Sciatic nerve (tissue), 2 donors: ENCODE results near the gene TMEM200B. TPM values are rescaled to one million over a fixed set of nuclear protein-coding genes. Genes with fewer than 3 reads are reported as not detected.
A peak's percentile ranks its signal among the peaks of the same experiment; 100 is the strongest.
"Not testable (repeated sequence)": the region's sequence is repeated elsewhere in the genome, so short reads cannot be mapped to it uniquely, and the experiment has no call there.

ENCODE experiments used
- ATAC-seq: fragments of 200-7000 bp; cut with Tn5 transposase; one replicate; pipeline ENCODE4 v1.9.1; 2020; ENCODE audit warnings: mild to moderate bottlenecking, moderate library complexity
- DNase-seq: peaks from one replicate; pipeline ENCODE4 v3.0.0-alpha.2; 2020; ENCODE audit warnings: low spot score
- intact Hi-C: fragments of 100-400 bp; cut with DNase I; formaldehyde crosslinking; loops from one replicate; pipeline ENCODE4 v1.14.2; 2022
- total RNA-seq: library from RNA; stranded (reverse); fragmentation: NEBNext Ultra II Directional; extraction: Animal tissue kit (Norgen Biotek cat#: 25700); gene quantifications from one replicate; pipeline ENCODE4 v1.2.1, GENCODE V29; 2021
- donor health status: DM: no; HTN: no; CAD: no.
- donor health status: DM: no; HTN: no; CAD: no.

TMEM200B gene
- total RNA-seq: 24.6 TPM

GRCh38 chr1:29123887-29124365 lies at the start of gene TMEM200B:
TMEM200B (minus strand) TSS chr1:29123903; CDS start chr1:29121828, 2,075 bp downstream.
- ATAC-seq (peak; percentile 55), DNase-seq (peak; percentile 69)
- intact Hi-C loops: loop anchor here (10.0 kb wide), 1 partner anchor 61 kb away; the partner anchor contains the start of gene SRSF4

DNA sequence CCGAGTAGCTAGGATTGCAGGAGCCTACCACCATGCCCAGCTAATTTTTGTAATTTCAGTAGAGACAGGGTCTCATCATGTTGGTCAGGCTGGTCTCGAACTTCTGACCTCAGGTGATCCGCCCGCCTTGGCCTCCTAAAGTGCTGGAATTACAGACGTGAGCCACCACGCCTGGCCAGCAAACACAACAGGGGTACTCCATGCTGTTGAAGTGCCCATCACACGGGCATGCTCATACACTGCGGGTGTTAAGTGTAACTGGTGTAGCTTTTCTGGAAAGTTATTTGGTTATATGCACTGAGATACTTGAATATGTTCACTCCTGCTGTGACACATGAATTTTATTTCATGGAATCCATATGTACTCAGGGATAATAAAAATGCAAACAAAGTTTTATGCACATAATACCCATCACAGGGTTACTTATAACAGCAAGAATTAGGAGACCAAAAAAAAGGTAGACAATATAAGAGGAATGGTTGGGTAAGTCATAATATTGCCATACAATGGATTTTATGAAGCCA lies 48.8 kb upstream of the TMEM200B start:
- ATAC-seq (no peak), DNase-seq (no peak)
- intact Hi-C loops: no loop called here

- DNase-seq (no peak), ATAC-seq (no peak)
- intact Hi-C loops: no loop called here
Observed at GRCh38 chr1:29171521-29171920, 47.8 kb upstream of the TMEM200B start.

DNA sequence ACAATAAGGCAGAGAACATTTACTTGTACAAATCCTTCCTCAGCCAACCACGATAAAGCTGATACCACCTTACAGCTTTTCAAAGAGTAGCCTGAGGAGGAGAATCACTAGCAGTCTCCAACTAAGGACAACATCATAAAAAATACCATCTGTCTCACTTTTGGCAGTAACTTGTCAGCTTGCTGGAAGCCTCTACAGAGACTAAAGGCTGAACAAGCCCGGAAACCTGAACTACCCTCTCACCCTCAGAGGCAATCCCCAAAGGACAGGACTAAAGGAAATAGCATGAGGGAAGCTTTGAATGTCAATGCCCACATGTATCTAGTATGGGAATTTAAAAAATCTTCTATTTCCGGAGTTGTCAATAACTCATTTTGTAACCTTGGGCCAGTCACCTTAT lies 47.4 kb upstream of the TMEM200B start:
- intact Hi-C loops: no loop called here
- peak; percentile 42 for ATAC-seq
- no peak for DNase-seq

GRCh38 chr1:29169976-29170375 lies 46.3 kb upstream of the TMEM200B start:
- DNase-seq (no peak), ATAC-seq (no peak)
- intact Hi-C loops: no loop called here

- no peak for ATAC-seq
- DNase-seq: no peak
- intact Hi-C loops: no loop called here
Observed at GRCh38 chr1:29167904-29168303, 44.2 kb upstream of the TMEM200B start.

- DNase-seq (no peak), ATAC-seq (no peak)
- intact Hi-C loops: no loop called here
Observed at GRCh38 chr1:29166291-29166878, 42.7 kb upstream of the TMEM200B start.

DNA sequence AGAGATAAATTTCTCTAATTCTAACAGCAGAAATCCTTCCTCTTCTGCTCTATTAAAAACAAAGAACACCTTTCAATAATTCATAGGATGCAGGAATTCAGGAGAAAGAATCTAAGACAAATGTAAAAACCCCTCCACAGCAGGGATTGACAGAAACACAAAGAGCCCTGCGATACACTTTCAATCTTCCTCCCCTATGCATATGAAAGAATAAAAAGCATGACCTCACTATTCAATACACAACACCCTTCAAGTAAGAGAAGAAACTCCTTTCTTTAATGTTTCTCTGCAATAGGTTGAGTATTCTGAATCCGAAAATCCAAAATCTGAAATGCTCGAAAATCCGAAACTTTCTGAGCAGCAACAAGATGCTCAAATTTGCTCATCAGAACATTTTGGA lies 40.9 kb upstream of the TMEM200B start:
- no peak for ATAC-seq
- intact Hi-C loops: no loop called here
- no peak for DNase-seq

DNA sequence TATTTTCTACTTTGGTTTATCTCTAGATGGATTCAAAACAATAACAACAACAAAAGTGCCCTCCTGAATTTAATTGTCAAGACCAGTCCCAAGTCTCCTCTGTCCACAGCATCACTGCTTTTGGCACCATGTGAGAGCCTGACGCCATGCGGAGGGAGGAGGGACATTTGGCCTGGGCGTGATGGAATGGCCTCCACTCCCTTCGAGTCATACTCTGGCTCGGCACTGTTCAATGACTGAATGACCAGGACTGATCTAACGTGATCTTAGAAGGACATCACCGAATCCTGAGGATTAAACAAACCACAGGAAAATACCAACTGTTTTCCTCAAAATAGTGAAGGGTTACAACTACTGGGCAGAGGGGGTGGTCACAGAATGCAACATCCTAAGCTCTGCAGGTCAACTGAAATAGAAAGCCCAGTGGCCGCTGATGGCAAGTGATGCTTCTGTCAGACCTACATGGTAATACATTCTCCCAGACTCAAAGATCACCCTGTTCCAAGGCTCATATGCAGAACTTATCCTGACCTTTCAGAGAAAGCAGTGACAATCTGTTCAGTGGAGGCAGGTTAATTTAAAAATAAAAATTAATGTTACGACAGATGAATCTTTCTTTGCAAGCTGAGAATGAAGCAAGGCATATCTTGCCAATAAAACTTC lies 38.9 kb upstream of the TMEM200B start:
- DNase-seq (no peak), ATAC-seq (no peak)
- intact Hi-C loops: no loop called here

DNA sequence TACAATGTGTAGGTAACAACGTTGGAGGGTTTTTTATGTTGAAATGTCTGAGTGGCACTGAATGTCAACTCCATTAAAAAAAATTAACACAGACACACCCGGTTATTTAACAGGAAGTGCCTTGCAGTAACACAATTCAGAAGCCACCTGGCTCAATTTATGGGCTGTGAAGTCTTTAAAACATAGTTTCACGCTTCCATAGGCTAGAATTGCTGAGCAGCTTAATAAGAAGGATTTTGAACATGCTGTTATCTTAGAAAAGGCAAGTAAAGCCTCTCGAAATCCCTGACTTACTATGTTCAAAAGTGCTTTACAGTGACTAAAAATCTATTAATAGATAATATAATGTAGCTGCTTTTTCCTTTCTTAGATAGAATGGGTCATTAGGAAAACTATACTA lies 38.3 kb upstream of the TMEM200B start:
- DNase-seq (no peak), ATAC-seq (no peak)
- intact Hi-C loops: no loop called here

- ATAC-seq (no peak), DNase-seq (no peak)
- intact Hi-C loops: no loop called here
Observed at GRCh38 chr1:29159773-29160172, 36.1 kb upstream of the TMEM200B start.

GRCh38 chr1:29157269-29157601 lies 33.5 kb upstream of the TMEM200B start:
- intact Hi-C loops: no loop called here
- ATAC-seq: no peak
- no peak for DNase-seq

GRCh38 chr1:29156543-29157268 lies 33.0 kb upstream of the TMEM200B start:
- intact Hi-C loops: no loop called here
- no peak for DNase-seq
- ATAC-seq: no peak

DNA sequence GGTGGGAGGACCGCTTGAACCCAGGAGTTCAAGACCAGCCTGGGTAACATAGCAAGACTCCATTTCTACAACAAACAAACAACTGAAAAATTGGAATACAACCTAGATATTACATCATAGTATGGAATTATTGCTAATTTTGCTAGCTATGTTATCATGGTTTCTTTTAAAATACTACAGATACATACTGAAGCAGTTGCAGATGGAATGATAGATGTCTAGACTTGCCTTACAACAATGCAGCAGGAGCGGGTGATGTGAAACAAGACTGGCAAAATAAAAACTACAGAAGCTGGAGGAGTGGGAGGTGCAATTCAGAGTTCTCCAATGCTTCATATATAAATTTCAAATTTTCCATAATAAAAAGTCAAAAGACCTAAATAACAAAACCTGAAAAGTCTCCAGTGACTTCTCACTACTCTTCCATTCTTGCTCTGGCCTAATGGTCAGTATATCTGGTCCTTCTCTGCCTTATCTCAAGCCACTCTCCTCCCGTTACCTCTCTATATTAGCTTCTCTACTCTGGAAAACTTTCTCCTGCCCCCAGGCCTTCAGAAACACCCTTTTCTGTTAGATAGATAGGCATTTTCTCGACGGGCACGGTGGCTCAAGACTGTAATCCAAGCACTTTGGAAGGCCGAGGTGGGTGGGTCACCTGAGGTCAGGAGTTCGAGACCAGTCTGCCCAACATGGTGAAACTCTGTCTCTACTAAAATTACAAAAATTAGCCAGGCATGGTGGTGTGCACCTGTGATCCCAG lies 28.5 kb upstream of the TMEM200B start:
- DNase-seq (peak; percentile 27), ATAC-seq (no peak)
- intact Hi-C loops: no loop called here

GRCh38 chr1:29150346-29150745 lies 26.6 kb upstream of the TMEM200B start:
- ATAC-seq, intact Hi-C loops: not testable (repeated sequence)

GRCh38 chr1:29148656-29149491 lies 25.2 kb upstream of the TMEM200B start:
- ATAC-seq (no peak), DNase-seq (peak; percentile 42)
- intact Hi-C loops: no loop called here

More at GRCh38 chr1:29150346-29150745, 26.6 kb upstream of the TMEM200B start:
- peak; percentile 9 for DNase-seq

DNA sequence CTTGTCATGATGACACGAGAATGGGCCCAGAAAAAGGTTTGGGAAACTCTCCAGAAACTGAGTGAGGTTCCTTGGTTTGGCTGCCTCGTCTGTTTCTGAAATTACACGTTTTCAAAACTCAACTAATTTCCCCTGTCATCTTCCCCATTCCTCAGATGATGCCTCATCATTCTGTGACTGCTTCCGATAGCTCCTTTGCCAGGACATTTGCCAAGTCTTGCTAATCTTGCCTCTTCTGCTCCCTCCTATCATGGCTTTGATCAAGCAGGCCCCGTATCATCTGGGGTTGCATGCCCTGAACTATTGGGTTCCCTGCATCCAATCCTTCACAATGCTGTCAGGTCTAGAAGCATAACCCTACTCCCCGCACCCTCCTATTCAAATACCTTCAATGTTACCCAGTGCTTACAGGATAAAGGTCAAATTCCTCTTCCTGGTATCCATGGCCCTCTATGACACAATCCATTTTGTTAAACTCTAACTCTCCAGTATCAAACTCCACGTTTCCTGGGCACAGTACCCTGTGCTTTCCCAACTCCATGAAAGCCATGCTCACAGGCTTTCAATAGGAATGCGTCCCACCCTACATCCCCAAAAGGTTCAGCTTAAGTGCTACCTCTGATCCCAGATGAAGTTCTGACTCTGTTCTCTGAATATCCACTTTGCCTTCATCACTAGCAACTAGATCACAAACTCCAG lies 22.2 kb upstream of the TMEM200B start:
- DNase-seq: peak; percentile 13
- ATAC-seq: no peak
- intact Hi-C loops: no loop called here

GRCh38 chr1:29144178-29144577 lies 20.5 kb upstream of the TMEM200B start:
- no peak for ATAC-seq
- intact Hi-C loops: no loop called here
- DNase-seq: no peak
